Prostate gland (tissue), 2 donors: ENCODE data around the gene OR4K2.
"Not testable (repeated sequence)": the region's sequence is repeated elsewhere in the genome, so short reads cannot be mapped to it uniquely, and the experiment has no call there.

Source experiments
- CTCF ChIP-seq, 4 experiments: fragments of 200-600 bp in 2 of 4; fragments of 450-650 bp in 2 of 4; sonication (generic) in 2 of 4; IDR thresholded peaks; 1 replicate in 3 of 4; 2 replicates in 1 of 4; pipeline ENCODE4 v1.5.1; 2016 to 2019; ENCODE audit warnings: antibody characterized with exemption in 4 of 4, mild to moderate bottlenecking in 2 of 4, moderate library complexity in 2 of 4
- POLR2A ChIP-seq: fragments of 450-650 bp; IDR thresholded peaks from one replicate; pipeline ENCODE4 v1.6.1; 2016; ENCODE audit warnings: antibody characterized with exemption, mild to moderate bottlenecking
- POLR2AphosphoS5 ChIP-seq: sonication (generic); formaldehyde crosslinking; IDR thresholded peaks from one replicate; pipeline ENCODE4 v1.6.1; 2017; ENCODE audit warnings: antibody characterized with exemption

GRCh38 chr14:19866061-19866669 is 8.8 kb upstream of the OR4K2 start:
- not testable (repeated sequence) for TF ChIP-seq CTCF (IDR thresholded peaks at IDR 0.05); POLR2A; POLR2AphosphoS5
